Ecto neural progenitor cell (in vitro differentiated cells): ENCODE measurements around the gene TBC1D22A.
"Not testable (repeated sequence)": the region's sequence is repeated elsewhere in the genome, so short reads cannot be mapped to it uniquely, and the experiment has no call there.

Source experiments
- DNase-seq: peaks from one replicate; pipeline ENCODE4 v3.0.0-alpha.2; 2018; ENCODE audit warnings: low spot score

The TBC1D22A gene

DNA sequence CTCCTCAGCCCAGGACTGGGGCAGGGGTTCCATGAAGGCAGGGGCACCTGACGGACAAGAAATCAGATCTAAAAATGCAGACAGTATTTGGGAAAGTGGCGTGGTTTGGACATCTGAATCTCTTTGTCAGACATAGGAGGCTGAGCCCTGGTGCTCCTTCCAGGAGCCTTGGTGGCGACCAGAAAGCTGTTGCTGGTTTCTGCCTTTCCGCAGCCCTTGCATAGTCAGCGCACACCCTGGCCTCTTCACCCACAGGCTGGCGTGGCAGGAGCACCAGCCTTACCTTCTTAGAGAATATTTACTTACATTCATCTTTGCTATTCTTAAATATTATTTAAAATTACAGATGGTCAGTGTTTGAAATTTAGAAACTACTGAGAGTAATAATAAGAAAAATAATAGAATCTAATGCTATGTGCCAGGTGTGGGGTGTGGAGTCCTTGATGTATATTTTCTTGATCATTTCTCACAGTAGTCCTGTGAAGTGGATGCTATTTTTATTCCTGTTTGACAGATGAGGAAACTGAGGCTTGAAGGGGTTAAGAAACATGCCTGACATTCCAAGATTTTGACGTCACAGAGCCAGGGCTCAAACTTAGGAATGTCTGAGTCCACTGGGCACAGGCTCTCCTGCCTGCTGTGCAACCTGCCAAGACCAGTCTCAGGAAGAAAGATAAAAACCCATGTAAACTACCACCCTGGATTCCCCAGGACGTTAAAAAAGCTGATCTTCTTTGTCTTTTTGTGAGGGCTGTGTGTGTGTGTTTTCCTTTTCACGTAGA, 51.6 kb downstream of the TBC1D22A start:
- DNase-seq, result no peak

DNA sequence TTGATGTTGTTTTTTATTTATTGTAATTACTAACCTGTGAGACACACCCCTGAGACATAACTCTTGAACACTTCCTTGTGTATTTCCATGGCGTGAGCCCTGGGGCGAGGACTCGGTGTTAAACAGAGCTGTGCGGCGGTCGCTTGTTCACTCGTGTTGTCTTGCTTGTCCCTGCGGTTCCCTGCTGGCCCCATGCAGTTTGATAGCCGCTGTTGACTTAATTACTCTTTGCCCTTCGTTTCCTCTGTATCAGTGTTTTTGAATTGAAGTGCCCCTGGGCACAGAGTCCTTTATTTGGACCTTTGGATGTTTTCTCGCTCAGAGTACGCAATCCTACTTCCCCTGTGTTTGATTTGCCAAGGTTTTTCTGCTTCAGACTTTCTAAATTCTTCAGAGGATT, 52.7 kb downstream of the TBC1D22A start:
- no peak for DNase-seq

DNA sequence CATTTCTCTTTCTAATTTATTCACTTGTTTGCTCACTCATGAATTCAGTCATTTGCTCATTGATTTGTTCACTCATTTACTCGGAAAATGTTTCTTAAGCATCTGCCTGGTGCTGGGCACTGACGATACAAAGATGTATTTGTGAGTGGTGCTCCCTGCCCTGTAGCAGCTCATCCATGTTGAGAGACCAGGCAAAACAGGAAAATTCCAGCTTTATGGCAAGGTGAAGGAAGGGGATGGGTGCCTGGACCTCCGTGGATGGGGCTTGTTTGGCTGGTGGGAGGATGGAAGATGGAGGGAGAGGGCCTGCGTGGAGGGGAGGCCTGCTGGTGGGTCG, 53.1 kb downstream of the TBC1D22A start:
- DNase-seq, result no peak

DNA sequence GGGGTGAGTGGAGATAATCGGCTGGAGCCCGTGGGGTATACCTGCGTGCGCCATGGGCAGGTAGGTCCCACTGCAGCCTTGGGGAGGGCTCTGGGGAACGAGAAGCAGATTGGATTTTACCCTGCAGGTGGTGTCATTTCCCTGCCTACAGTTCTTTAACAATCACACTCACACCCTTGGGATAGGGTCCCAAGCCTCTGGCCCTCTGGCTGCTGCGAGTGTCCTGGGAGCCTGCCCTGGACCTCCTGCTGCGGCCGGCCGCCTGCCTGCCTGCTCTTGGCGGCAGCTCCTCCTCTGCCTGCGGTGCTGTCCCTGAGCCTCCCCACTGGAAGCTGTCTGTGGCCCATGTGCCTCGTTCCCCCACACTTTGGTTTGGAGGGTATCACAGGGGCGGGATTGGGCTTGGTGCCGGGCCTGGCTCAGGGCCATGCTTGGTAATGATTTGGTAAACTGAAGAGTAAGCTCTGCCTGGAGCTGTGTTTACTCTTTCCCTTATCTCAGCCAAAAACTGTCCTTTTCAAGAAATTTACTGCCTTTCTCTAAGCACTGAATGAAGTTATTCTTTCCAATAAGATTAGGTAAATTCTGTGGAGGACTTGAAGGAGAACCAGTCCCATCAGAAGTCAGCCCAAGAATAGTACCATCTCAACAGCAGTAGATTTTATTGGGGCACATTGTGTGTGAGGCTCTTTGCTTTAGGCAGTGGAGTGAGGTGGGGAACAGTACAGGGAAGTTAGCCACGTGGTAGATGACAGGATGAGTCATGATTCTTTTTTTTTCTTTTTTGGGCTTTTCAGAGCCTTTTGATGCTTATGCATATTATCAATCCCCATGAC, 53.7 kb downstream of the TBC1D22A start:
- DNase-seq, result no peak

DNA sequence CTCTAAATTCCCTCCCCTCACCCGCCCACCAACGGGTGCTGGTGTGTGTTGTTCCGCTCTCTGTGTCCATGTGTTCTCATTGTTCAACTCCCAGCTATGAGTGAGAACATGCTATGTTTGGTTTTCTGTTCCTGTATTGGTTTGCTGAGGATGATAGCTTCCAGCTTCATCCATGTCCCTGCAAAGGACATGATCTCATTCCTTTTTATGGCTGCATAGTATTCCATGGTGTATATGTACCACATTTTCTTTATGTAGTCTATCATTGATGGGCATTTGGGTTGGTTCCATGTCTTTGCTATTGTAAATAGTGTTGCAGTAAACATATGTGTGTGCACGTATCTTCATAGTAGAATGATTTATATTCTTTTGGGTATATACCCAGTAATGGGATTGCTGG, 54.9 kb downstream of the TBC1D22A start:
- DNase-seq, result not testable (repeated sequence)

DNA sequence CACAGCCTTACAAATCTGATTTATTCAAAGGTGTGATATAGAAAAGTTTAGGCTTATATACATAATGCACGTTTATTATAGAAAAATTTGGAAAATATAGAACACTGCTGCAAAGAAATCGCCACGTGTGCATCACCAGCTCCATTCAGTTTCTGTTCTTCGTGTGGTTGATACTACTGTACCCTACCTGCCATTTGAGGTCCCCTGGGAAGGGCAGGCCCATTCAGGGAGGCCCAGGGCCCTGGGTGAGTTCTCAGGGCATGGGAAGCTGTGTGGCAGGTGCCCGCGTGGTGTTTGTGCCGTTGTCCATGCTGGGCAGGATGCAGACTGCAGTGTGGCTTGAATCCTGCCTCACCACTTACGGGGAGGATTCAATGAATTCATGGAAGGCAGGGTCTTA, 60.8 kb downstream of the TBC1D22A start:
- no peak for DNase-seq

DNA sequence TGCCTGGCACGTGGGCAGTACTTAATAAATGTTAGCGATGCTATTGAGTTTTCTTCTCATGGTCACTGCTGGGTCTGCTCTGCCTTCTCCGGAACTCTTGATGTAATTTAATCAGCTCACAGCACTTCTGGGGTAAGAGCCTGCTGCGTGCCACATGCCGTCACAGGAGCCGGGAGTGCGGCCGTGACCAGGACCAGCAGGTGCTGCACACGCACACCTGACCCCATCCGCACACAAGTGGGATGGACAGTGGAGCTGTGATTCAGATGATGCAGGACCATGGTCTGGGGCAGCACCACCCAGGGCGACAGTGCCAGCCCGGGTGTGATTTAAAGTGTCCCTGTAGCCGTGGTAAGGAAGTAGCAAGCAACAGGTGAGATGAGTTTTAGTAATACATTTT, 61.2 kb downstream of the TBC1D22A start:
- DNase-seq, result no peak

DNA sequence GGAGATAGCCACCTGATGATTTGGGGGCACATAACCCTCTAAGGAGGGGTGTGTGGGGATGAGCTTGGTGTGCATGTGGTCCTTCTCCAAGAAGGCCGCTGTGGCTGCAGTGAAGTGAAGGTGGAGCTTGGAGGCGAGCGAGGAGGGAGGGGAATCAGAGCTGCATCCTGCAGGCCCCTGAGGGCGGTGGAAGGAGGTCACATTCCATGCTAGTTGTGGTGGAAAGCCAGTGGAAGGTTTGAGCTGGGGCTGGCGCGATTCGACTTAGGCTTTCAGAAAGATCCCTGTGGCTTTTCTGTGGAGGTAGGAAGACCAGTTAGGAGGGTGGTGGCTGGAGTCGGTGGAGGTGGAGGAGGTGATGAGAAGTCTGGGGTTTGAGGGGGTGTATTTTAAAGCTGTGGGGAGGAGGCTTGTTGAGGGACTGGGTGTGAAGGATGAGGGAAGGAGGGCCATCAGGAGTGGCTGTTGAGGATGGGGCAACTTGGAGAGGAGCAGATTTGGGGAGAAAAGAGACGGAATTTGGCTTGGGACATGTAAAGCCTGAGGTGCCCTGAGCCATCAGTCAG, 62.0 kb downstream of the TBC1D22A start:
- DNase-seq, result no peak

DNA sequence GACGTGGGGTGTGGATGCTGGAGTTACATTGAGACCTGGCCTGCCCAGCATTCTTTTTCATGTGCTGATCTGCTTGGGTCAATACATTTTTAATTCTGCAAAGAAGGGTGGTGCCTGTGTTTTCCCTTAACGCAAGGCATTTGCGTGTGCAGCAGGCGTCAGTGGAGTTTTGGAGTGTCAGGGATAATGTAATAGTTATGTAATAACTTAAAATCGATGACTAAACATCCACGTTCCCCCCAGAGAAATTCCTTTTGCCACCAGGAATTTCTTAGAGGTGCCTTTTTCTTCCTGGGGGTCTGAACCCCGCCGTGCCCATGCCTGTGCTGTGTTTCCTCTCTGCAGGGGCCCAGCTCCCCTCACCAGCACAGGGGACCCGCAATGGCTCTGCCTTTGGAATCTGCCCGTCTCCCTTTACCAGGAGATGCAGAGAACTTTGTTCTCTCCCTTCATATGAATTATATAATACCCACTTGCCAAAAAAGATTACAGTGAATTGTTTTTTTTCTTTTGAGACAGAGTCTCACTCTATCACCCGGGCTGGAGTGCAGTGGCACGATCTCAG, 62.6 kb downstream of the TBC1D22A start:
- DNase-seq, result no peak

DNA sequence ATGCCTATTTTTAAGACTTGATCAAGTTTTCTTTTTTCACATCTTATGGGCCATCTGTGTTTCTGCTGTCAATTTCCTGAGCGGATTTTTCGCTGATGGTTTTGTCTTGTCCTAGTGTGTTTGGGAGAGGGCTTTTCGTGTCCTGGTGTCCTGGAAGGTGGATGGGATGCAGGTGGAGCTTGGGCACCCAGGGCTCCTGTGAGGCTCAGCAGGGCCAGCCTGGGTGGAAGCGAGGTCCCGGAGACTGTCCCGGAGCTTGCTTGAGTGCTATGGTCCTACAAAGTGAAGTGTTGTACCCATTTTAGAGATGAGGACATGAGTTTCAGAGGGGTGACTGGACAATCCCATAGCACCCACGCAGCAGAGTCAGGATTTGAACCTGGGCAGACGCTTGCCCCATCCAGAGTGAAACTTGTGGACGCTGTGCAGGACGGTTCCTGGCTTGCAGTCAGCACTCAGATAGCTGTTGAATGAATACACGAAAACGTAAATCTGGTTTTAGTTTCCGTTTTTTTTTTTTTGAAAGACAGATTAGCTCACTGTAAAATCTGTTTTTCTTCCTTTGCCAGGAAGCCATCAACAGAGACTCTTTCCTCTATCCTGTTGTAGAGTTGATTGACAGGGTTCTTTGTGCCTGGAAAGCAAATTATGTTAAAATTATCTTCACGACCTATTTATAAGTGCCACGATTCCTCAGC, 64.1 kb downstream of the TBC1D22A start:
- DNase-seq, result no peak

DNA sequence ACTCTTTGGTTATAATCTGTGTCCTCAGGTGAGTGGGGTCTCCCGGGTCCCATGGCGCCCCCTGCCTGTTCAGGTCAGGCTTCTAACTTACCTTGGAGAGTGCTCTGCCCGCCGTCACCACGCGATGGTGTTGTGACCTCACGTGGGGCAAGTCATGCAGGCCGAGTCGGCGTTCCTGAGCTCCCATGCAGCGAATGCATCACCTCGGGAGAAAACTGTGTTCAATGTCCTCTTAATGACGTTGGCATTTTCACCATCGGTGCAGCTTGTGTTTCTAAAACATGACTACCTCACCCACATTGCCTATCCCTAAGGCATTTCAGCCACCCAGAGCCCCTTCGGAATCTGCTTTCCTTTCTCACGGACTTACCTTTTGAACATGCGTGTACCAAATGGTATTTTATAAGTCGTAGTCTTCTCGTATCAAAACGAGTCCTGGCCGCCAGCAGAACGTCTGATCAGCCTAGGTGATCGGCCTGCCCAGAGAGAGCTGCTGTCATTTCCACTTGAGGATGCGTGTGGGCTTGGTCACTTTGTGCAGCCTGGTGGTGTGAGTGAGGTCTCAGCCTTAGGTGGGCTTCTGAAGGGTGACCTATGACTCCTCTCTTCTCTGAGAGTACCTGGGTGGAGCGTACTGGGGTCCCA, 64.8 kb downstream of the TBC1D22A start:
- DNase-seq, result peak; percentile 61

DNA sequence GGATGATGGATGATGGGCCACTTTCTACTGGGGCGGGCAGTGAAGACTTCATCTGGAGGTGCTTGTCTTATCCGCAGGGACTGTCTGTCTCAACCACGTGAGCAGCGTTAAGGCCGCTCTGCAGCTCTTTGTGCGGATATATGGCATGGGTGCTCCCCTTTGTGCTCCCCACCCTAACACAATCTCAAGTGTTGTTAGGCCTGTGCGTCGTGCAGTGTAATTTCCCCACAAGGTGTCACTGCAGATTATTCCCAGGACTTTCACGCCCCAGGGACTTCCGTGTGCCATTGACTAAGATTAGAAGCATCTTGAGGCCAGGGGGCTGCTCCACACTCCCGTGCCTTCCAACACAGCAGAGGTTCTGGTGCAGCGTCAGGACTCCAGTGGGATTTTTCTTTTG, 65.3 kb downstream of the TBC1D22A start:
- DNase-seq, result no peak

DNA sequence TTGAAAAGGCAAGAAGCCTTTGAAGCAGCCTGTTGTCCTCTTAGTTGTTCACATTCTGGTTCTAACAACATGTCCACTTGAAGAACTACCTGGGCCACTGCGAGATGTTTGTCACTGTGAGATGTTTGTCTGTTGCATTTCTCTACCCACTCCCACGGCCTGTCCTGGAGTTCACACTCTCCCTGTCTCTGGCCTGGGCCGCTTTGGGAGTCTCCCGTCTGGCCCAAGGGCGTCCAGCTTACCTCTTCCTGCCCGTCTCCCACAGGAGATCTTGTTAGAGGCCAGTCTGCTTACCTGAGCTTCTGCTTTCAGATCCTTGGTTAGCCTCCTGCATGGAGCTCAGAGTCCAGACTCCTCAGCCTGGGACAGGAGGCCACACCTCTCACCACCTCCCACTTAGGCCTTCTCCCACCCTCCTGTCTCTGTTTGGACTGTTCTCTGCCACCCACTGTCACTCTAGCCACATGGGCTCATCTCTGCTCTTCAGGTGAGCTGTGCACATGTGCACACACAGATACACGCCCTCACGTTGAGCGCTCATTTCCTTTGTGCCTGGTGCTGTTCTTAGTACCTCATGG, 66.0 kb downstream of the TBC1D22A start:
- DNase-seq, result no peak

DNA sequence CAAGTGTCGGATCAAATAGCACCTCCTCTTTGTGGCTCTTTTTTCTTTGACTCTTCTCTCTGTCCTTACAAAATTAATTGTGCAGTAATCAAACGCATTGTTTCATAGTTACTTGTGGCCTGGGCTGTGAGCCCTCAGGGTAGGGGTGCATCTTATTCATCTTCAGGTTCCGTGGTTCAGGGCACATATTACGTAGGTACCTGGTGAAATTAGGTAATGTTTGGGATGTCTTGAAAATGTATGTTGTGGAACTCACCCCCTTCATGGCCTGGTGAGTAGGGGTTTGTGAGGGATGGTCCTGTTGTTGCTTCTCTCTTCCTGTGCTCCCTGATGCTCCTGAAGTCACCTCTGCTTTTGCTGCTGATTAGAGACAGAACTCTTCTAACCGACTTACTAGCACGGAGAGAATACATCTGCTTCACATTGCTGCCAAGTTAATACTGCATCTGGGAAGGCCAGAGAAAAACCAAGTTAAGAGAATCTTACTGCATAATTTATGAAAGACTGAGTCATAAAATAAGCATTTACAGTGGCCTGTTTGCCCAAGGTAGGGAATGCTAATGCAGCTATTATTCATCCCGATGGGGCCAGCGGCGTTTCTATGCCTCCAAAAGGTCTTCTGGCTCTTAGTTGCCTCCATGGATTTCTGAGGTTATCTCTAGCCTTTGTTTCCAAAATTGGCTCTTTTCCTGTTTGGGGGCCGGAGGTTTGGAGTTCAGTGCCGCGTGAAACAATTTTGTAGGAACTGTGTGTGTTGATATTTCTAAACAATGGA, 66.9 kb downstream of the TBC1D22A start:
- DNase-seq, result no peak

DNA sequence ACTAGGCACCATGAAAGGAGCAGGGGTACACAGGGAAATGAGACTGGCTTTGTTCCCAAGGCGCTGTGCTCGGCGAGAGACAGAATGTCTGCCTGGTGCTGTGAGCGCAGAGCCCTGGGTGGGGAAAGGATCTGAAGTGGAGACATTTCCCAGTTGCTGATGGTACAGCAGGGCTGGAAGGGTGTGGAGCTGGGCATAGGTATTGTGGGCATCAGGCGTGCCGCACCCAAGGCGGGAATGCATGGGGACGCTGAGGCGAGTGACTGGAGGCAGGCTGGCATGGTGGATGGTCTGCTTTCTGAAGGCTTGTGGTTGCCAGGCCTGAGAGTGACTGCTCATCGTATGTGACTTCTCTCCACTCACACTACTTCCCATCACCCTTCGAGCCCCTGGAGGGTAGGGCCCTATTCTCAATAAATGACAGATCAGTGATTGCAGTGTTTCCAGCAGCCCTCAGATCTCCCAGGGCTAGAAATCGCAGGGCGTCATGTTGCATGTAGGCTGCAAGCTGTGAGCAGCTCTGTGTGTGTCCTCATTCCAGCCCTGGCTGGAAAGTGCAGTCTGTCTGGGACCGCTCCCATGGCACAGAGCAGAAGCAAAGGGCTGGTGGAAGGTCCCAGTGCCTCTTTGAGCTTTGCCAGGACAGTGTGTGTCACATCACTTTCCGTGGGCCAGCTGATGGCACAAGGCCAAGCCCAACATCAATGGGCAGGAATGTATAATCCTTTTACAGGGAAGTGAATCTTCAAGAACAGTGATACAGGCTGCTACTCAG, 67.7 kb downstream of the TBC1D22A start:
- DNase-seq, result no peak

DNA sequence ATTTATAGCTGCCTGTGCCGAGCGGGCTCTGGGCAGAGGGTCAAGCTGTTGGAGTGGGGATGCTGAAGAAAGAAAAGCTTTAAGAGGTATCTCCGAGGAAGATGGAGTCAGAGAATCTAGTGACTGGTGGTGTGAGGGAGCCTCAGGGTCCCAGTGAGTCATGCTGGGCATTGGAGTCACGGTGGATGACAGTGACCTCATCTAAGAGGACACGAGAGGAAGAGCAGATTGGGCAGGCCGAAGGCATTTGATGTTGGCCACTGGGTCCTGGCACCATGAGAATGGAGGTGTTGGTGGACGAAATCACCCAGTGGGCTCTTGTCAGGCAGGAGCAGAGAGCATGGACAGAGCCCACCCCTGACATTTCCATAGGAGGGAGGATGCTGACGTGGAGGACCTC, 68.4 kb downstream of the TBC1D22A start:
- no peak for DNase-seq

DNA sequence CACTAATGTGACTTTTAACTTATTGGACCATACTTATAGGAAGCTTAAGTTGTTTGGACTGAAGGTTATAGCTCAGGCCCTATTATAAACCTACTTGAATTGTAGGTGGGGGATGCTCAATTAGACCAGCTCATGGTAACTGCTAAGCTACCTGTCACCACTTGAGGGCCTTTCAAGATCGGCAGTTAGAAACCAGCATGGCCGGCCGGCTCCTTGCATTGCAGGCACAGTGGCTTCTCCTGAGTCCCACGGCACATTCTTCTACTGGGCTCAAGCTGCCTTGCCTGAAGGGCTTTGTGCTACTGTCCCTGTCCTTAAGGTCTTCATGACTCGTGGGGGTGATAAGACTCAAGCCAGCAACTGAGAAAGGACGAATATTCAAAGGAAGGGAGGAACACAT, 70.8 kb downstream of the TBC1D22A start:
- peak; percentile 63 for DNase-seq

DNA sequence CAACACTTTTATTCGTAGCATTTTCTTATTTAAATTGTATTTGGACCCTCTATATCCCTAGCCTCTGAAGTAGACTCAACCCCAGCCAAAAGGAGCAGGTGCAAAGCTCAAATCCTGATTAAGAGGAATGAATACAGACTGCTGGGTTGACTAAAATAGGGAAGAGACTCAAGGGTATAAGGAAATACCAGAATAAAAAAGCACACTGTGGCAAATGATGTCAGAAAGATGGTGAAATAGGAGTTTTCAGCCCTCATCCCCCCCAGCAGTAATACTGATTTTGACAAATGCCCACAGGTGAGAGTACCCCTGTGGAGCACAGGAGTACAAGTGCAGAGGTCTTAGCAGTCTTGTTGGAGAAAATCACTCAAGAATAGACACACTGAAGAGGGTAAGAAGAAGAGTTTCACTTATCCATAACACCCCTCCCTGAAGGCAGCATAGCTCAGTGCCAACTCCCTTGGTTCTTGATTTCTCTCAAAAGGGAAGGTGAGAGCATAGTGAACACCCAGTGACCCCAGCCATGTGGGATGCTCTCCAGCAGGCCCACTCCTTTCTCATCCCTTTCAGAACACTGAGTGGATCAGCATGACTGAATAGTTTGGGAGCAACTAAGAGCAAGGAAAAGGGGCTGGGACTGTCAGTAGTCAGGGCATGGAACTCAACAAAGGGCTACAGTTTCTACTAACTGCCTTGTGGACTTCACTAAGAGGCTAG, 71.7 kb downstream of the TBC1D22A start:
- DNase-seq, result no peak

DNA sequence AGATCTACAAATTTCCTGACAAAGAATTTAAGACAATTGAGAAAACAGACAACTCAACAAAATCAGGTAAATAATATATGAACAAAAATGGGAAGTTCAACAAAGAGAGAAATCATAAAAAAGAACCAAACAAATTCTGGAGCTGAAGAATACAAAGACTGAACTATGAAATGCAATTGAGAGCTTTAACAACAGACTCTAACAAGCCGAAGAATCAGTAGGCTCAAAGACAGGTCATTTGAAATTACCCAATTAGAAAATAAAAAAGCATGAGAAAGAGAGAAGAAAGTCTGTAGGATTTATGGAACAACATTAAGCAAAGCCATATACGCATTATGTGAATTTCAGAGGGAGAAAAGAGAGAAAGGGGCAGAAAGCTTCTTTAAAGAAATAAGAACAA, 72.8 kb downstream of the TBC1D22A start:
- DNase-seq, result no peak
